HL-60 (cell line): ENCODE data around the gene SNX5.

ENCODE experiments used
- POLR2AphosphoS5 ChIP-seq: IDR thresholded peaks from 2 replicates; pipeline ENCODE4 v1.6.1; 2012; ENCODE audit warnings: low read depth
- SPI1 ChIP-seq: IDR thresholded peaks from 2 replicates; pipeline ENCODE4 v1.6.1; 2012; ENCODE audit warnings: low read depth, mild to moderate bottlenecking, borderline replicate concordance
- TF ChIP-seq, protein P1 (sequence below): IDR thresholded peaks from one replicate; pipeline ENCODE4 v1.5.1; 2011; ENCODE audit warnings: low read length, control low read depth, inconsistent platforms; ENCODE audit not compliant: insufficient read depth

DNA sequence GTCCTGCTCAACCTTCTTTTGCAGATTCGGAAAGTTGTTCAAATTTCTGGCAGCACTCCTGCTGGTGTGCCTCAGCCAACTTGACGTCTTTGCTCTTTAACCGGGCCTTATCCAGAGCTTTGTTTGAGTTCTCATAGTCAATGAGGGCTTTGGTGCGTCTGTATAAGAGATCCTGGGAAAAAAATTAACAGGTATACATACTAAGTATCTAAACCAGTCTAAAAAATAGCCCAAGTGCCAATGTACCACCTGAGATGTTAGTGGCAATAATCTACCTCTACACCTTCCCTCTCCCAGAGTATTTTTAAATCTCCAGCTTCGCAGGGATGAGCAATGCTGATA, 21.1 kb downstream of the SNX5 start:
- TF ChIP-seq, protein P1, sequence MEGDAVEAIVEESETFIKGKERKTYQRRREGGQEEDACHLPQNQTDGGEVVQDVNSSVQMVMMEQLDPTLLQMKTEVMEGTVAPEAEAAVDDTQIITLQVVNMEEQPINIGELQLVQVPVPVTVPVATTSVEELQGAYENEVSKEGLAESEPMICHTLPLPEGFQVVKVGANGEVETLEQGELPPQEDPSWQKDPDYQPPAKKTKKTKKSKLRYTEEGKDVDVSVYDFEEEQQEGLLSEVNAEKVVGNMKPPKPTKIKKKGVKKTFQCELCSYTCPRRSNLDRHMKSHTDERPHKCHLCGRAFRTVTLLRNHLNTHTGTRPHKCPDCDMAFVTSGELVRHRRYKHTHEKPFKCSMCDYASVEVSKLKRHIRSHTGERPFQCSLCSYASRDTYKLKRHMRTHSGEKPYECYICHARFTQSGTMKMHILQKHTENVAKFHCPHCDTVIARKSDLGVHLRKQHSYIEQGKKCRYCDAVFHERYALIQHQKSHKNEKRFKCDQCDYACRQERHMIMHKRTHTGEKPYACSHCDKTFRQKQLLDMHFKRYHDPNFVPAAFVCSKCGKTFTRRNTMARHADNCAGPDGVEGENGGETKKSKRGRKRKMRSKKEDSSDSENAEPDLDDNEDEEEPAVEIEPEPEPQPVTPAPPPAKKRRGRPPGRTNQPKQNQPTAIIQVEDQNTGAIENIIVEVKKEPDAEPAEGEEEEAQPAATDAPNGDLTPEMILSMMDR: no peak
- no peak for TF ChIP-seq POLR2AphosphoS5
- TF ChIP-seq SPI1: no peak
